HEK293 (cell line): Measurements from ENCODE around the gene SPG11.

Experiments
- CTCF ChIA-PET: fragments of 350-600 bp; formaldehyde crosslinking; extraction: SDS; loops from one replicate; lab custom pipeline; 2021; ENCODE audit warnings: antibody characterized with exemption; lab: Yijun Ruan, JAX
- POLR2A ChIA-PET: fragments of 300-600 bp; formaldehyde crosslinking; extraction: SDS; loops from one replicate; lab custom pipeline; 2020; ENCODE audit warnings: antibody characterized with exemption, inconsistent platforms; lab: Yijun Ruan, JAX
- H3K27ac ChIP-seq: fragments of 200-500 bp; sonication (Bioruptor generic); 2 replicates; pipeline ENCODE4 v1.5.1; 2014; ENCODE audit warnings: low read depth, low read length, control low read depth, inconsistent platforms; ENCODE audit errors: extremely low read depth
- H3K36me3 ChIP-seq, 2 experiments: fragments of 200-500 bp in 1 of 2; sonication (Bioruptor generic) in 1 of 2; 1 replicate in 1 of 2; 2 replicates in 1 of 2; pipeline ENCODE4 v1.5.1; 2014 to 2017; ENCODE audit warnings: inconsistent platforms in 2 of 2, low read length in 2 of 2; ENCODE audit not compliant: control insufficient read depth in 2 of 2, insufficient read depth in 1 of 2
- H3K4me1 ChIP-seq: fragments of 200-500 bp; sonication (Bioruptor generic); 2 replicates; pipeline ENCODE4 v1.5.1; 2014; ENCODE audit warnings: mild to moderate bottlenecking, low read length, inconsistent platforms; ENCODE audit not compliant: control insufficient read depth, insufficient read depth
- H3K4me3 ChIP-seq: 2 replicates; pipeline ENCODE4 v1.5.1; 2011; ENCODE audit warnings: low read depth, mild to moderate bottlenecking, control low read depth, low read length, moderate library complexity
- H3K9me3 ChIP-seq: fragments of 200-500 bp; sonication (Bioruptor generic); 2 replicates; pipeline ENCODE4 v1.5.1; 2014; ENCODE audit warnings: low read depth, low read length, inconsistent platforms; ENCODE audit not compliant: control insufficient read depth, insufficient read depth
- HIC1 ChIP-seq: fragments of 450-650 bp; formaldehyde crosslinking; IDR thresholded peaks from 2 replicates; pipeline ENCODE4 v1.5.1; 2016; ENCODE audit warnings: missing biosample characterization, missing genetic modification characterization
- PBX3 ChIP-seq: sonication (generic); formaldehyde crosslinking; IDR thresholded peaks from 2 replicates; pipeline ENCODE4 v1.8.1; 2022; ENCODE audit warnings: mild to moderate bottlenecking, moderate library complexity, missing genetic modification reagents
- SP7 ChIP-seq: fragments of 450-650 bp; formaldehyde crosslinking; IDR thresholded peaks from 2 replicates; pipeline ENCODE4 v1.5.1; 2016; ENCODE audit warnings: missing biosample characterization, missing genetic modification characterization
- TRIM28 ChIP-seq: IDR thresholded peaks from 2 replicates; pipeline ENCODE4 v1.6.1; 2011; ENCODE audit warnings: low read length, control low read depth, borderline replicate concordance
- ZBTB21 ChIP-seq: fragments of 450-650 bp; formaldehyde crosslinking; IDR thresholded peaks from 2 replicates; pipeline ENCODE4 v1.5.1; 2017; ENCODE audit warnings: missing biosample characterization, missing genetic modification characterization
- ZBTB48 ChIP-seq: fragments of 450-650 bp; formaldehyde crosslinking; IDR thresholded peaks from 2 replicates; pipeline ENCODE4 v1.5.1; 2016; ENCODE audit warnings: missing biosample characterization, missing genetic modification characterization
- ZNF146 ChIP-seq: fragments of 450-650 bp; formaldehyde crosslinking; IDR thresholded peaks from 2 replicates; pipeline ENCODE4 v1.5.1; 2016; ENCODE audit warnings: missing biosample characterization, missing genetic modification characterization
- ZNF19 ChIP-seq: fragments of 450-650 bp; formaldehyde crosslinking; IDR thresholded peaks from 2 replicates; pipeline ENCODE4; 2016; ENCODE audit warnings: missing biosample characterization, missing genetic modification characterization, low read depth
- ZNF202 ChIP-seq: fragments of 450-650 bp; formaldehyde crosslinking; IDR thresholded peaks from 2 replicates; pipeline ENCODE4 v1.5.1; 2016; ENCODE audit warnings: missing biosample characterization, missing genetic modification characterization, borderline replicate concordance
- ZNF23 ChIP-seq: fragments of 450-650 bp; formaldehyde crosslinking; IDR thresholded peaks from 2 replicates; pipeline ENCODE4 v1.5.1; 2016; ENCODE audit warnings: missing biosample characterization, missing genetic modification characterization, borderline replicate concordance
- ZNF292 ChIP-seq: fragments of 450-650 bp; formaldehyde crosslinking; IDR thresholded peaks from 2 replicates; pipeline ENCODE4 v1.5.1; 2016; ENCODE audit warnings: low read depth, missing biosample characterization, missing genetic modification characterization, borderline replicate concordance
- ZNF513 ChIP-seq: fragments of 450-650 bp; IDR thresholded peaks from 2 replicates; pipeline ENCODE4 v1.5.1; 2018; ENCODE audit warnings: missing biosample characterization, missing genetic modification characterization
- ZNF518A ChIP-seq: fragments of 450-650 bp; formaldehyde crosslinking; conservative IDR thresholded peaks from 2 replicates; pipeline ENCODE4 v1.5.1; 2016; ENCODE audit warnings: low read depth, missing biosample characterization, missing genetic modification characterization
- ZNF549 ChIP-seq: fragments of 450-650 bp; IDR thresholded peaks from 2 replicates; pipeline ENCODE4 v1.5.1; 2018; ENCODE audit warnings: missing biosample characterization, missing genetic modification characterization, mild to moderate bottlenecking, inconsistent platforms, moderate library complexity
- ZNF639 ChIP-seq: fragments of 450-650 bp; formaldehyde crosslinking; IDR thresholded peaks from 2 replicates; pipeline ENCODE4 v1.5.1; 2016; ENCODE audit warnings: missing biosample characterization, missing genetic modification characterization
- ZNF747 ChIP-seq: fragments of 450-650 bp; formaldehyde crosslinking; IDR thresholded peaks from 2 replicates; pipeline ENCODE4 v1.5.1; 2016; ENCODE audit warnings: missing biosample characterization, missing genetic modification characterization
- ZNF776 ChIP-seq: fragments of 450-650 bp; formaldehyde crosslinking; IDR thresholded peaks from 2 replicates; pipeline ENCODE4 v1.5.0; 2017; ENCODE audit warnings: missing biosample characterization, missing genetic modification characterization, borderline replicate concordance
- ZXDB ChIP-seq: fragments of 450-650 bp; formaldehyde crosslinking; IDR thresholded peaks from 2 replicates; pipeline ENCODE4 v1.5.1; 2016; ENCODE audit warnings: missing biosample characterization, missing genetic modification characterization

Gene SPG11

GRCh38 chr15:44566155-44566540 is 97.3 kb downstream of the SPG11 start:
- POLR2A ChIA-PET, result no interaction called here
- CTCF ChIA-PET, result no interaction called here
- no peak overlapping the region for H3K4me3 ChIP-seq
- peaks cover 18 to 78% of the 10 kb centered on the region in 2 experiments for H3K36me3 ChIP-seq
- H3K27ac ChIP-seq, result no peak overlapping the region
- no peaks in the 10 kb centered on the region for H3K4me1 ChIP-seq
- TF ChIP-seq ZNF513 (tag by site-specific recombination) (no peak), ZBTB21 (tag by site-specific recombination) (no peak), ZNF518A (tag by site-specific recombination) (no peak), ZNF202 (tag by site-specific recombination) (no peak), ZBTB48 (tag by site-specific recombination) (no peak), ZXDB (tag by site-specific recombination) (no peak), ZNF19 (tag by site-specific recombination) (no peak), TRIM28 (no peak), ZNF747 (tag by site-specific recombination) (no peak), ZNF776 (no peak), ZNF23 (no peak), ZNF639 (tag by site-specific recombination) (no peak), PBX3 (no peak), HIC1 (tag by site-specific recombination) (no peak), ZNF549 (tag by site-specific recombination) (no peak), ZNF146 (tag by site-specific recombination) (no peak), SP7 (no peak), ZNF292 (no peak)
- TF ChIP-seq, all 188 proteins: peak for 0
- H3K9me3 ChIP-seq, result no peaks in the 10 kb centered on the region
